ENCODE data around the gene NIN.
A peak's percentile ranks its signal among the peaks of the same experiment; 100 is the strongest.

Gene NIN

GRCh38 chr14:50860478-50861086, 29.6 kb upstream of the NIN start:
- in situ Hi-C loops (cut with HindIII; ENCODE audit: low pct_unique_long_range_greater_than_20kb, low sequenced_read_pairs) = no loop called here
- TF ChIP-seq JUND (IDR thresholded peaks at IDR 0.05; ENCODE audit: low read depth) = no peak
- DNase-seq (ENCODE audit: low read depth in 1 of 2, low spot score in 1 of 2) = peak; percentile 81 to 82

GRCh38 chr14:50859296-50859624, 28.3 kb upstream of the NIN start:
- no peak for TF ChIP-seq JUND (IDR thresholded peaks at IDR 0.05; ENCODE audit: low read depth)
- in situ Hi-C loops (cut with HindIII; ENCODE audit: low pct_unique_long_range_greater_than_20kb, low sequenced_read_pairs) = no loop called here
- DNase-seq (ENCODE audit: low read depth in 1 of 2, low spot score in 1 of 2) = no peak

- TF ChIP-seq JUND (IDR thresholded peaks at IDR 0.05; ENCODE audit: low read depth) = no peak
- no peak for DNase-seq (ENCODE audit: low read depth in 1 of 2, low spot score in 1 of 2)
- in situ Hi-C loops (cut with HindIII; ENCODE audit: low pct_unique_long_range_greater_than_20kb, low sequenced_read_pairs) = no loop called here
Measured at GRCh38 chr14:50856660-50857059, 25.7 kb upstream of the NIN start.

GRCh38 chr14:50855558-50855957, 24.6 kb upstream of the NIN start:
- in situ Hi-C loops (cut with HindIII; ENCODE audit: low pct_unique_long_range_greater_than_20kb, low sequenced_read_pairs) = no loop called here
- TF ChIP-seq JUND (IDR thresholded peaks at IDR 0.05; ENCODE audit: low read depth) = no peak
- DNase-seq (ENCODE audit: low read depth in 1 of 2, low spot score in 1 of 2) = peak in 1 of 2 experiments; percentile 37

GRCh38 chr14:50854521-50854920, 23.6 kb upstream of the NIN start:
- no peak for DNase-seq (ENCODE audit: low read depth in 1 of 2, low spot score in 1 of 2)
- TF ChIP-seq JUND (IDR thresholded peaks at IDR 0.05; ENCODE audit: low read depth) = no peak
- in situ Hi-C loops (cut with HindIII; ENCODE audit: low pct_unique_long_range_greater_than_20kb, low sequenced_read_pairs) = no loop called here

GRCh38 chr14:50853891-50854290, 22.9 kb upstream of the NIN start:
- no peak for TF ChIP-seq JUND (IDR thresholded peaks at IDR 0.05; ENCODE audit: low read depth)
- DNase-seq (ENCODE audit: low read depth in 1 of 2, low spot score in 1 of 2) = no peak
- in situ Hi-C loops (cut with HindIII; ENCODE audit: low pct_unique_long_range_greater_than_20kb, low sequenced_read_pairs) = no loop called here

- in situ Hi-C loops (cut with HindIII; ENCODE audit: low pct_unique_long_range_greater_than_20kb, low sequenced_read_pairs) = no loop called here
- no peak for TF ChIP-seq JUND (IDR thresholded peaks at IDR 0.05; ENCODE audit: low read depth)
- no peak for DNase-seq (ENCODE audit: low read depth in 1 of 2, low spot score in 1 of 2)
Measured at GRCh38 chr14:50846226-50846880, 15.4 kb upstream of the NIN start.

- in situ Hi-C loops (cut with HindIII; ENCODE audit: low pct_unique_long_range_greater_than_20kb, low sequenced_read_pairs) = no loop called here
- DNase-seq (ENCODE audit: low read depth in 1 of 2, low spot score in 1 of 2) = no peak
- no peak for TF ChIP-seq JUND (IDR thresholded peaks at IDR 0.05; ENCODE audit: low read depth)
Measured at GRCh38 chr14:50845166-50845565, 14.2 kb upstream of the NIN start.

- DNase-seq (ENCODE audit: low read depth in 1 of 2, low spot score in 1 of 2) = no peak
- TF ChIP-seq JUND (IDR thresholded peaks at IDR 0.05; ENCODE audit: low read depth) = no peak
- in situ Hi-C loops (cut with HindIII; ENCODE audit: low pct_unique_long_range_greater_than_20kb, low sequenced_read_pairs) = no loop called here
Measured at GRCh38 chr14:50844391-50844790, 13.4 kb upstream of the NIN start.

- no peak for DNase-seq (ENCODE audit: low read depth in 1 of 2, low spot score in 1 of 2)
- in situ Hi-C loops (cut with HindIII; ENCODE audit: low pct_unique_long_range_greater_than_20kb, low sequenced_read_pairs) = no loop called here
- TF ChIP-seq JUND (IDR thresholded peaks at IDR 0.05; ENCODE audit: low read depth) = no peak
Measured at GRCh38 chr14:50839691-50840090, 8.7 kb upstream of the NIN start.

- in situ Hi-C loops (cut with HindIII; ENCODE audit: low pct_unique_long_range_greater_than_20kb, low sequenced_read_pairs) = no loop called here
- DNase-seq (ENCODE audit: low read depth in 1 of 2, low spot score in 1 of 2) = no peak
Measured at GRCh38 chr14:50839048-50839447, 8.1 kb upstream of the NIN start.

GRCh38 chr14:50837850-50838470, 7.0 kb upstream of the NIN start:
- DNase-seq (ENCODE audit: low read depth in 1 of 2, low spot score in 1 of 2) = no peak
- no peak for TF ChIP-seq JUND (IDR thresholded peaks at IDR 0.05; ENCODE audit: low read depth)
- in situ Hi-C loops (cut with HindIII; ENCODE audit: low pct_unique_long_range_greater_than_20kb, low sequenced_read_pairs) = no loop called here

More at GRCh38 chr14:50839048-50839447, 8.1 kb upstream of the NIN start:
- TF ChIP-seq JUND (IDR thresholded peaks at IDR 0.05; ENCODE audit: low read depth) = no peak

- no peak for TF ChIP-seq JUND (IDR thresholded peaks at IDR 0.05; ENCODE audit: low read depth)
- in situ Hi-C loops (cut with HindIII; ENCODE audit: low pct_unique_long_range_greater_than_20kb, low sequenced_read_pairs) = no loop called here
- DNase-seq (ENCODE audit: low read depth in 1 of 2, low spot score in 1 of 2) = no peak
Measured at GRCh38 chr14:50837271-50837670, 6.3 kb upstream of the NIN start.

Measured in T47D (cell line).